Measurements from ENCODE around the gene MCM8. TPM values are rescaled to one million over a fixed set of nuclear protein-coding genes. Genes with fewer than 3 reads are reported as not detected.

MCM8 gene
- total RNA-seq, 2 donors from 2014 or later = 3.8 to 5.1 TPM

- Histone ChIP-seq H3K27ac (no peak overlapping the region), H3K9me3 (no peaks in the 10 kb centered on the region), H3K4me1 (ENCODE audit: control insufficient read depth in 1 of 2, low read depth in 2 of 2) (no peaks in the 10 kb centered on the region), H3K4me3 (no peak overlapping the region), H3K27me3 (replicated peaks; ENCODE audit: insufficient read depth) (no peaks in the 10 kb centered on the region), H3K36me3 (peaks cover 21% of the 10 kb centered on the region)
- DNase-seq (ENCODE audit: low spot score) (no peak), ATAC-seq (ENCODE audit: insufficient number of reproducible peaks, low FRiP score, low read depth) (no peak)
- no peak for TF ChIP-seq CTCF (IDR thresholded peaks at IDR 0.05)
Measured at GRCh38 chr20:6041808-6042265, 91.4 kb downstream of the MCM8 start.

- Histone ChIP-seq H3K9me3 (no peaks in the 10 kb centered on the region), H3K4me3 (no peak overlapping the region), H3K27me3 (replicated peaks; ENCODE audit: insufficient read depth) (no peaks in the 10 kb centered on the region), H3K27ac (no peak overlapping the region), H3K36me3 (peaks cover 15% of the 10 kb centered on the region), H3K4me1 (ENCODE audit: control insufficient read depth in 1 of 2, low read depth in 2 of 2) (no peaks in the 10 kb centered on the region)
- TF ChIP-seq CTCF (IDR thresholded peaks at IDR 0.05) = no peak
- no peak for ATAC-seq (ENCODE audit: insufficient number of reproducible peaks, low FRiP score, low read depth)
- no peak for DNase-seq (ENCODE audit: low spot score)
Measured at GRCh38 chr20:6044115-6044514, 93.7 kb downstream of the MCM8 start.

GRCh38 chr20:6045566-6045965 is 95.1 kb downstream of the MCM8 start:
- Histone ChIP-seq H3K27me3 (replicated peaks; ENCODE audit: insufficient read depth) (no peaks in the 10 kb centered on the region), H3K9me3 (no peaks in the 10 kb centered on the region), H3K27ac (no peak overlapping the region), H3K36me3 (peaks cover 10% of the 10 kb centered on the region), H3K4me1 (ENCODE audit: control insufficient read depth in 1 of 2, low read depth in 2 of 2) (no peaks in the 10 kb centered on the region), H3K4me3 (no peak overlapping the region)
- DNase-seq (ENCODE audit: low spot score) = no peak
- ATAC-seq (ENCODE audit: insufficient number of reproducible peaks, low FRiP score, low read depth) = no peak
- TF ChIP-seq CTCF (IDR thresholded peaks at IDR 0.05) = no peak

GRCh38 chr20:6046432-6046831 is 96.0 kb downstream of the MCM8 start:
- Histone ChIP-seq H3K27ac (no peak overlapping the region), H3K9me3 (no peaks in the 10 kb centered on the region), H3K4me3 (no peak overlapping the region), H3K4me1 (ENCODE audit: control insufficient read depth in 1 of 2, low read depth in 2 of 2) (peaks cover 0 to 2% of the 10 kb centered on the region in 2 donors), H3K36me3 (peaks cover 2% of the 10 kb centered on the region), H3K27me3 (replicated peaks; ENCODE audit: insufficient read depth) (no peaks in the 10 kb centered on the region)
- no peak for DNase-seq (ENCODE audit: low spot score)
- TF ChIP-seq CTCF (IDR thresholded peaks at IDR 0.05) = no peak
- no peak for ATAC-seq (ENCODE audit: insufficient number of reproducible peaks, low FRiP score, low read depth)

GRCh38 chr20:6048391-6048790 is 97.9 kb downstream of the MCM8 start:
- no peaks in the 10 kb centered on the region for H3K36me3 ChIP-seq
- no peaks in the 10 kb centered on the region for H3K9me3 ChIP-seq
- no peak for ATAC-seq (ENCODE audit: insufficient number of reproducible peaks, low FRiP score, low read depth)
- DNase-seq (ENCODE audit: low spot score) = no peak
- H3K27me3 ChIP-seq (replicated peaks; ENCODE audit: insufficient read depth) = no peaks in the 10 kb centered on the region
- TF ChIP-seq CTCF (IDR thresholded peaks at IDR 0.05) = no peak
- H3K4me1 ChIP-seq (ENCODE audit: control insufficient read depth in 1 of 2, low read depth in 2 of 2) = peaks cover 4 to 21% of the 10 kb centered on the region in 2 donors
- H3K4me3 ChIP-seq = no peak overlapping the region
- no peak overlapping the region for H3K27ac ChIP-seq

Other genes starting within 250 kb of the MCM8 start
- 1 to 10 TPM; 4.6 to 5.3 TPM for gene SHLD1, start 200.3 kb upstream of the MCM8 start, total RNA-seq
- not detected for gene CHGB, start 39.1 kb upstream of the MCM8 start, total RNA-seq
- 10 to 100 TPM in 1 of 2 donors, 1 to 10 TPM in 1; 5.0 to 10.9 TPM for gene TRMT6, start 119 bp upstream of the MCM8 start, total RNA-seq
- 10 to 100 TPM; 29.4 to 38.6 TPM for gene CRLS1, start 55.5 kb downstream of the MCM8 start, total RNA-seq
- under 1 TPM in 1 of 2 donors, not detected in 1; 0.27 TPM for gene LRRN4, start 103.4 kb downstream of the MCM8 start, total RNA-seq
- under 1 TPM in 1 of 2 donors, not detected in 1; 0.21 TPM for gene FERMT1, start 172.4 kb downstream of the MCM8 start, total RNA-seq